NCI-H2029 (cell line): ENCODE measurements around the gene SUN2.

Experiments
- DNase-seq: peaks from one replicate; lab custom pipeline; 2025; lab: John Stamatoyannopoulos, UW

SUN2 gene

GRCh38 chr22:38753948-38754750 is 1.6 kb downstream of the SUN2 start:
- DNase-seq: peak; percentile 95

- no peak for DNase-seq
These were observed 4.1 kb downstream of the SUN2 start for GRCh38 chr22:38751422-38752346.

- no peak for DNase-seq
These were observed 4.8 kb downstream of the SUN2 start for GRCh38 chr22:38751066-38751421.

- DNase-seq: no peak
These were observed 5.2 kb downstream of the SUN2 start for GRCh38 chr22:38750638-38751037.

- DNase-seq: no peak
These were observed 5.7 kb downstream of the SUN2 start for GRCh38 chr22:38750104-38750503.

GRCh38 chr22:38748487-38749136 is 7.2 kb downstream of the SUN2 start:
- no peak for DNase-seq

- DNase-seq: peak; percentile 46
These were observed 9.9 kb downstream of the SUN2 start for GRCh38 chr22:38745676-38746460.

- DNase-seq: no peak
These were observed 10.8 kb downstream of the SUN2 start for GRCh38 chr22:38744981-38745380.

- DNase-seq: no peak
These were observed 13.4 kb downstream of the SUN2 start for GRCh38 chr22:38742176-38742942.

GRCh38 chr22:38741576-38741975 is 14.2 kb downstream of the SUN2 start:
- DNase-seq: no peak

GRCh38 chr22:38741166-38741565 is 14.6 kb downstream of the SUN2 start:
- no peak for DNase-seq

- no peak for DNase-seq
These were observed 15.0 kb downstream of the SUN2 start for GRCh38 chr22:38740754-38741153.

- no peak for DNase-seq
These were observed 15.6 kb downstream of the SUN2 start for GRCh38 chr22:38740116-38740723.

GRCh38 chr22:38739300-38740055 is 16.3 kb downstream of the SUN2 start:
- DNase-seq: no peak

- no peak for DNase-seq
These were observed 17.2 kb downstream of the SUN2 start for GRCh38 chr22:38738475-38739070.

GRCh38 chr22:38737302-38738060 is 18.3 kb downstream of the SUN2 start:
- DNase-seq: no peak

- DNase-seq: no peak
These were observed 19.6 kb downstream of the SUN2 start for GRCh38 chr22:38736257-38736570.

- DNase-seq: peak; percentile 21
These were observed 20.1 kb downstream of the SUN2 start for GRCh38 chr22:38735465-38736256.
